A549 (cell line): ENCODE results near the gene SPIN1. TPM values are rescaled to one million over a fixed set of nuclear protein-coding genes. Genes with fewer than 3 reads are reported as not detected.

Experiments
- ATAC-seq, 2 experiments: fragments of 200-7000 bp in 1 of 2; fragments of >200 bp in 1 of 2; cut with Nextera tagmentation in 1 of 2; cut with Tn5 transposase in 1 of 2; 3 replicates each; pipeline versions ENCODE4 v1.8.0 to v1.9.1; 2018 to 2020; ENCODE audit warnings: mild to moderate bottlenecking in 1 of 2, moderate library complexity in 1 of 2
- CTCF ChIA-PET: fragments of 300-600 bp; sonication (Branson Sonifier 250); formaldehyde crosslinking; extraction: SDS; loops from one replicate; lab custom pipeline; 2021; ENCODE audit warnings: antibody characterized with exemption, inconsistent platforms; lab: Yijun Ruan, JAX
- POLR2A ChIA-PET: fragments of 350-600 bp; formaldehyde crosslinking; extraction: SDS; loops from one replicate; lab custom pipeline; 2021; ENCODE audit warnings: antibody characterized with exemption, inconsistent platforms; lab: Yijun Ruan, JAX
- DNase-seq, 2 experiments: peaks; one replicate each; pipeline versions ENCODE4 v3.0.0 to v3.0.0-alpha.2; 2011 to 2016; ENCODE audit warnings: low read depth in 1 of 2, low spot score in 1 of 2
- FAIRE-seq: peaks from 2 replicates; lab custom pipeline; 2011; peaks lifted over from hg19 to GRCh38; lab: Jason Lieb, UNC
- H3K27ac ChIP-seq, 2 experiments: fragments of >200 bp; sonication (Bioruptor Twin); formaldehyde crosslinking; 3 replicates each; pipeline ENCODE4 v1.5.1; 2016 to 2017
- H3K4me1 ChIP-seq: fragments of >200 bp; sonication (Bioruptor Twin); formaldehyde crosslinking; 3 replicates; pipeline ENCODE4 v1.6.1; 2016
- H3K4me2 ChIP-seq: fragments of >200 bp; sonication (Bioruptor Twin); formaldehyde crosslinking; 3 replicates; pipeline ENCODE4 v1.6.1; 2016
- H3K4me3 ChIP-seq: fragments of >200 bp; sonication (Bioruptor Twin); formaldehyde crosslinking; 3 replicates; pipeline ENCODE4 v1.5.1; 2016
- H3K9me3 ChIP-seq: fragments of >200 bp; sonication (Bioruptor Twin); formaldehyde crosslinking; 3 replicates; pipeline ENCODE4 v1.6.1; 2016
- CBX8 ChIP-seq: fragments of 200-600 bp; sonication (generic); IDR thresholded peaks from 2 replicates; pipeline ENCODE4 v1.6.1; 2016
- CEBPB ChIP-seq, 2 experiments: fragments of >200 bp in 1 of 2; sonication (Bioruptor Twin) in 1 of 2; formaldehyde crosslinking in 1 of 2; IDR thresholded peaks; 2 replicates each; pipeline ENCODE4 v1.6.1; 2012 to 2016
- CHD4 ChIP-seq: fragments of 200-600 bp; sonication (generic); IDR thresholded peaks from 2 replicates; pipeline ENCODE4 v1.6.1; 2016; ENCODE audit warnings: antibody characterized with exemption, mild to moderate bottlenecking, borderline replicate concordance
- FOSL2 ChIP-seq, 2 experiments: fragments of 450-650 bp in 1 of 2; fragments of >200 bp in 1 of 2; sonication (Bioruptor Twin) in 1 of 2; formaldehyde crosslinking; IDR thresholded peaks; 2 replicates each; pipeline versions ENCODE4 v1.5.0 to v1.6.1; 2016 to 2020; ENCODE audit warnings: mild to moderate bottlenecking in 1 of 2, moderate library complexity in 1 of 2
- FOXS1 ChIP-seq: fragments of 250-450 bp; sonication (Bioruptor Pico); IDR thresholded peaks from 2 replicates; pipeline ENCODE4 v1.5.0; 2020; ENCODE audit warnings: mild to moderate bottlenecking, moderate library complexity
- HDAC2 ChIP-seq: fragments of 200-600 bp; sonication (generic); IDR thresholded peaks from 2 replicates; pipeline ENCODE4 v1.6.1; 2016
- HEYL ChIP-seq: fragments of 250-450 bp; sonication (Bioruptor Pico); IDR thresholded peaks from 2 replicates; pipeline ENCODE4 v1.8.0; 2021; ENCODE audit warnings: mild to moderate bottlenecking, moderate library complexity
- HOXB13 ChIP-seq: fragments of 250-450 bp; sonication (Bioruptor Pico); IDR thresholded peaks from 2 replicates; pipeline ENCODE4 v1.5.0; 2020; ENCODE audit warnings: low read depth, mild to moderate bottlenecking, moderate library complexity
- JUN ChIP-seq, 2 experiments: fragments of >200 bp; sonication (Bioruptor Twin); formaldehyde crosslinking; IDR thresholded peaks; 2 replicates in 1 of 2; 3 replicates in 1 of 2; pipeline ENCODE4 v1.6.1; 2016 to 2017
- JUNB ChIP-seq: fragments of >200 bp; sonication (Bioruptor Twin); formaldehyde crosslinking; IDR thresholded peaks from 2 replicates; pipeline ENCODE4 v1.6.1; 2016
- KDM1A ChIP-seq: fragments of 200-600 bp; sonication (generic); IDR thresholded peaks from 2 replicates; pipeline ENCODE4 v1.6.1; 2016; ENCODE audit warnings: low read depth, mild to moderate bottlenecking
- KDM5A ChIP-seq: fragments of 200-600 bp; sonication (generic); IDR thresholded peaks from 2 replicates; pipeline ENCODE4 v1.6.1; 2016; ENCODE audit warnings: antibody characterized with exemption, mild to moderate bottlenecking
- POLR2AphosphoS2 ChIP-seq: conservative IDR thresholded peaks from 2 replicates; pipeline ENCODE4 v1.6.1; 2012; ENCODE audit warnings: low read length, improper control_type of control experiment, inconsistent platforms
- RARB ChIP-seq: fragments of 250-450 bp; sonication (Bioruptor Pico); IDR thresholded peaks from 2 replicates; pipeline ENCODE4 v1.8.0; 2021; ENCODE audit warnings: mild to moderate bottlenecking, moderate library complexity
- RFX5 ChIP-seq: fragments of 450-650 bp; IDR thresholded peaks from 2 replicates; pipeline ENCODE4 v1.7.1; 2014; ENCODE audit warnings: antibody characterized with exemption, mild to moderate bottlenecking, moderate library complexity
- TP53 ChIP-seq: fragments of 250-450 bp; sonication (Bioruptor Pico); IDR thresholded peaks from 2 replicates; pipeline ENCODE4 v1.5.0; 2021; ENCODE audit warnings: mild to moderate bottlenecking, moderate library complexity
- ZC3H11A ChIP-seq: fragments of 450-650 bp; IDR thresholded peaks from 2 replicates; pipeline ENCODE4 v1.6.1; 2014; ENCODE audit warnings: antibody characterized with exemption, mild to moderate bottlenecking
- ZFP36 ChIP-seq: fragments of 450-650 bp; IDR thresholded peaks from 2 replicates; pipeline ENCODE4 v1.6.1; 2014; ENCODE audit warnings: borderline replicate concordance; ENCODE audit not compliant: partially characterized antibody
- ZSCAN20 ChIP-seq: fragments of 250-450 bp; sonication (Bioruptor Pico); IDR thresholded peaks from 2 replicates; pipeline ENCODE4 v1.8.0; 2022; ENCODE audit warnings: mild to moderate bottlenecking, moderate library complexity
- WGBS: methylation state at CpG from one replicate; pipeline ENCODE4 v1.1.6; 2017; ENCODE audit errors: missing lambda C conversion rate; 5-methylcytosine and 5-hydroxymethylcytosine counted together
- polyA plus RNA-seq, 4 experiments: library from polyadenylated mRNA; depleted of rRNA in 3 of 4; stranded (reverse); fragments of >200 nt; fragmentation: RNase III in 1 of 4; extraction: RNeasy Plus Mini Kit Qiagen cat#74134 plus additional on column Dnase treatment in 1 of 4; gene quantifications; 2 replicates in 3 of 4; 3 replicates in 1 of 4; pipeline ENCODE4 v1.2.3, GENCODE V29; 2011 to 2017
- TF ChIP-seq, protein P1 (sequence below): fragments of 250-450 bp; sonication (Bioruptor Pico); IDR thresholded peaks from 2 replicates; pipeline ENCODE4 v1.5.0; 2021; ENCODE audit warnings: mild to moderate bottlenecking, moderate library complexity, borderline replicate concordance
- TF ChIP-seq, protein P2 (sequence below): fragments of 200-600 bp; sonication (generic); IDR thresholded peaks from 2 replicates; pipeline ENCODE4 v1.6.1; 2016; ENCODE audit warnings: antibody characterized with exemption, mild to moderate bottlenecking, moderate library complexity
- TF ChIP-seq, protein P3 (sequence below): fragments of >200 bp; sonication (Bioruptor Twin); formaldehyde crosslinking; IDR thresholded peaks from 3 replicates; pipeline ENCODE4 v1.6.1; 2016
- TF ChIP-seq, protein P4 (sequence below): fragments of >200 bp; sonication (Bioruptor Twin); formaldehyde crosslinking; IDR thresholded peaks from 2 replicates; pipeline ENCODE4 v1.6.1; 2016

SPIN1 gene
- polyA plus RNA-seq, 2 of the 4 experiments (the other 2 are of a cell fraction) = 47.8 to 83.9 TPM

DNA sequence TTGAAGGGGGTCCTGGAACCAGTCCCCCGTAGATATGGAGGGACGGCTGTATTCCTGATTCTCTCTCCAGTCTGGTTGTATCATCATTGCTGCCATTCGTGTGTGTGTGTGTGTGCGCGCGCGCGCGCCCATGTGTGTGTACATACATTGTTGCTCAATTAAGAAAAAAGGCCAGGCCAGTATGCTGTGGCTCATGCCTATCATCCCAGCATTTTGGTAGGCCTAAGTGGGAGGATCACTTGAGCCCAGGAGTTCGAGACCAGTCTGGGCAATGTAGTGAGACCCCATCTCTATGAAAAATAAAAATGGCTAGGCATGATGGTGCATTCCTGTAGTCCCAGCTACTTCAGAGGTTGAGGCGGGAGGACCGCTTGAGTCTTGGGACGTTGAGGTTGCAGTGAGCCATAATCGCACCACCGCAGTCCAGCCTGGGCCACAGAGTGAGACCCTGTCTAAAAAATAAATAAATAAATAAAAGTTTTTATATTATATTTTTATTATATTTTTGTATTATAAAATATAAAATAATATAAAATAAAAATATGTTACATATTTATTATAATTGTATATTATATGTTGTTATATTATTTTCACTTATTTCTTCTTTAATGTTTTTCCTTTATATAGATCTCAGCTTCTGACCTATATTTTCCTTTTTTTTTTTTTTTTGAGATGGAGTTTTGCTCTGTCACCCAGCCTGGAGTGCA lies 53.2 kb downstream of the SPIN1 start:
- CTCF ChIA-PET = interaction anchor here (0.6 to 1.2 kb wide), 3 partner anchors 92 to 371 kb away, joined by 3 read pairs; no protein-coding TSS in a partner anchor
- no peak overlapping the region for H3K4me3 ChIP-seq
- no peak for DNase-seq
- POLR2A ChIA-PET = no interaction called here
- no peaks in the 10 kb centered on the region for H3K9me3 ChIP-seq
- no peak overlapping the region for H3K4me2 ChIP-seq
- no peak for FAIRE-seq
- no peak overlapping the region for H3K27ac ChIP-seq
- 94% methylated on average over 15 of the region's 15 CpGs for WGBS
- TF ChIP-seq KDM1A = no peak
- no peak for TF ChIP-seq FOXS1 (CRISPR knock-in tag)
- no peak for TF ChIP-seq ZSCAN20 (CRISPR knock-in tag)
- TF ChIP-seq CEBPB (IDR thresholded peaks at IDR 0.05) = no peak
- TF ChIP-seq HEYL (CRISPR knock-in tag) = no peak
- TF ChIP-seq RFX5 = no peak
- no peak for TF ChIP-seq JUNB
- no peak for TF ChIP-seq HDAC2
- TF ChIP-seq CHD4 = no peak
- peaks cover 3% of the 10 kb centered on the region; the same call in 2 of the 3 replicates for H3K4me1 ChIP-seq
- no peak for ATAC-seq

DNA sequence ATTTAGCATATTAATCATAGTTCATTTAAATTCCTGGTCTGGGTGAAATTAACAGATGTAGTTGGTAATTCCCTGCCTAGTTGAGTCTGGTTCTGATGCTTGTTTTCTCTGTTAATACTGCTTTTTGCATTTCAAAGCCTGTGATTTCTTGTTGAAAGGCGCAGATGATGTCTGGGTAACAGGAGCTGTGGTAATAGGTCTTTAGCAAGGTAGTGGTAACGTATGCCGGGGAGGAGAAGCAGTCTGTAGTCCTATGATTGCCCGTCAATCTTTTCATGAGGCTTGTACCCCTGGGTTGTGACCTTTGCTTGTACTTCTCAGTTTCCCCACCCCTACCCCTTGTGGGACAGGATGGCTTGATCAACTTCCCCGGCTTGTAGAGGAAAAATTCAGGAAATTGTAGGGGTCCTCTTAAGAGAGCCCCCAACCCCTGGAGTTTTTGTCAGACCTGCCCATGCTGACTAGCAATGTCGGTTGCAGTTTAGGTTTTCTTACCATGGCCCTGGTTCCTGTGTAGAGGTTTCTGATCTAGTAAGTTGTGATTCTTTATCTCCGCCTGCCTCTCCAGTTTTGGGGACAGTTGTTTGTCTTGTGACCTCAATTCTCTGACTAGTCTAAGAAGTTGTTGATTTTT lies 55.4 kb downstream of the SPIN1 start:
- FAIRE-seq (no peak), ATAC-seq (0 out of 6 replicates have a peak, but pooled peaks of 1 of the 2 experiments have one; percentile 23), DNase-seq (no peak)
- WGBS = 93% methylated on average over 7 of the region's 7 CpGs
- Histone ChIP-seq H3K27ac (no peak overlapping the region), H3K4me3 (no peak overlapping the region), H3K9me3 (no peaks in the 10 kb centered on the region), H3K4me2 (no peak overlapping the region), H3K4me1 (no peaks in the 10 kb centered on the region; the same call in 2 of the 3 replicates)
- ChIA-PET POLR2A (no interaction called here), CTCF (interaction anchor here (0.6 to 1.3 kb wide), 4 partner anchors 29 to 366 kb away, joined by 3 read pairs; no protein-coding TSS in a partner anchor)
- TF ChIP-seq HDAC2 = no peak
- TF ChIP-seq RARB (CRISPR knock-in tag) = no peak
- no peak for TF ChIP-seq ZSCAN20 (CRISPR knock-in tag)
- no peak for TF ChIP-seq JUN (IDR thresholded peaks at IDR 0.05)
- no peak for TF ChIP-seq CHD4
- no peak for TF ChIP-seq KDM5A
- TF ChIP-seq, protein P1, sequence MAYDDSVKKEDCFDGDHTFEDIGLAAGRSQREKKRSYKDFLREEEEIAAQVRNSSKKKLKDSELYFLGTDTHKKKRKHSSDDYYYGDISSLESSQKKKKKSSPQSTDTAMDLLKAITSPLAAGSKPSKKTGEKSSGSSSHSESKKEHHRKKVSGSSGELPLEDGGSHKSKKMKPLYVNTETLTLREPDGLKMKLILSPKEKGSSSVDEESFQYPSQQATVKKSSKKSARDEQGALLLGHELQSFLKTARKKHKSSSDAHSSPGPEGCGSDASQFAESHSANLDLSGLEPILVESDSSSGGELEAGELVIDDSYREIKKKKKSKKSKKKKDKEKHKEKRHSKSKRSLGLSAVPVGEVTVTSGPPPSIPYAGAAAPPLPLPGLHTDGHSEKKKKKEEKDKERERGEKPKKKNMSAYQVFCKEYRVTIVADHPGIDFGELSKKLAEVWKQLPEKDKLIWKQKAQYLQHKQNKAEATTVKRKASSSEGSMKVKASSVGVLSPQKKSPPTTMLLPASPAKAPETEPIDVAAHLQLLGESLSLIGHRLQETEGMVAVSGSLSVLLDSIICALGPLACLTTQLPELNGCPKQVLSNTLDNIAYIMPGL (CRISPR knock-in tag) = no peak
- no peak for TF ChIP-seq ZFP36
- TF ChIP-seq, protein P2, sequence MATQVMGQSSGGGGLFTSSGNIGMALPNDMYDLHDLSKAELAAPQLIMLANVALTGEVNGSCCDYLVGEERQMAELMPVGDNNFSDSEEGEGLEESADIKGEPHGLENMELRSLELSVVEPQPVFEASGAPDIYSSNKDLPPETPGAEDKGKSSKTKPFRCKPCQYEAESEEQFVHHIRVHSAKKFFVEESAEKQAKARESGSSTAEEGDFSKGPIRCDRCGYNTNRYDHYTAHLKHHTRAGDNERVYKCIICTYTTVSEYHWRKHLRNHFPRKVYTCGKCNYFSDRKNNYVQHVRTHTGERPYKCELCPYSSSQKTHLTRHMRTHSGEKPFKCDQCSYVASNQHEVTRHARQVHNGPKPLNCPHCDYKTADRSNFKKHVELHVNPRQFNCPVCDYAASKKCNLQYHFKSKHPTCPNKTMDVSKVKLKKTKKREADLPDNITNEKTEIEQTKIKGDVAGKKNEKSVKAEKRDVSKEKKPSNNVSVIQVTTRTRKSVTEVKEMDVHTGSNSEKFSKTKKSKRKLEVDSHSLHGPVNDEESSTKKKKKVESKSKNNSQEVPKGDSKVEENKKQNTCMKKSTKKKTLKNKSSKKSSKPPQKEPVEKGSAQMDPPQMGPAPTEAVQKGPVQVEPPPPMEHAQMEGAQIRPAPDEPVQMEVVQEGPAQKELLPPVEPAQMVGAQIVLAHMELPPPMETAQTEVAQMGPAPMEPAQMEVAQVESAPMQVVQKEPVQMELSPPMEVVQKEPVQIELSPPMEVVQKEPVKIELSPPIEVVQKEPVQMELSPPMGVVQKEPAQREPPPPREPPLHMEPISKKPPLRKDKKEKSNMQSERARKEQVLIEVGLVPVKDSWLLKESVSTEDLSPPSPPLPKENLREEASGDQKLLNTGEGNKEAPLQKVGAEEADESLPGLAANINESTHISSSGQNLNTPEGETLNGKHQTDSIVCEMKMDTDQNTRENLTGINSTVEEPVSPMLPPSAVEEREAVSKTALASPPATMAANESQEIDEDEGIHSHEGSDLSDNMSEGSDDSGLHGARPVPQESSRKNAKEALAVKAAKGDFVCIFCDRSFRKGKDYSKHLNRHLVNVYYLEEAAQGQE = no peak
- TF ChIP-seq POLR2AphosphoS2 = no peak
- TF ChIP-seq, protein P3, sequence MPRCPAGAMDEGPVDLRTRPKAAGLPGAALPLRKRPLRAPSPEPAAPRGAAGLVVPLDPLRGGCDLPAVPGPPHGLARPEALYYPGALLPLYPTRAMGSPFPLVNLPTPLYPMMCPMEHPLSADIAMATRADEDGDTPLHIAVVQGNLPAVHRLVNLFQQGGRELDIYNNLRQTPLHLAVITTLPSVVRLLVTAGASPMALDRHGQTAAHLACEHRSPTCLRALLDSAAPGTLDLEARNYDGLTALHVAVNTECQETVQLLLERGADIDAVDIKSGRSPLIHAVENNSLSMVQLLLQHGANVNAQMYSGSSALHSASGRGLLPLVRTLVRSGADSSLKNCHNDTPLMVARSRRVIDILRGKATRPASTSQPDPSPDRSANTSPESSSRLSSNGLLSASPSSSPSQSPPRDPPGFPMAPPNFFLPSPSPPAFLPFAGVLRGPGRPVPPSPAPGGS = no peak
- no peak for TF ChIP-seq TP53
- TF ChIP-seq, protein P4, sequence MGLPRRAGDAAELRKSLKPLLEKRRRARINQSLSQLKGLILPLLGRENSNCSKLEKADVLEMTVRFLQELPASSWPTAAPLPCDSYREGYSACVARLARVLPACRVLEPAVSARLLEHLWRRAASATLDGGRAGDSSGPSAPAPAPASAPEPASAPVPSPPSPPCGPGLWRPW = no peak
- TF ChIP-seq ZC3H11A = no peak
- TF ChIP-seq HOXB13 (CRISPR knock-in tag) = no peak
- TF ChIP-seq FOSL2 (IDR thresholded peaks at IDR 0.05) = no peak
- no peak for TF ChIP-seq FOSL2 (CRISPR knock-in tag; IDR thresholded peaks at IDR 0.05)
- no peak for TF ChIP-seq CBX8
